Stomach smooth muscle (tissue), 2 donors: ENCODE measurements around the gene LAMA5.

Source experiments
- H3K27ac ChIP-seq: one replicate; pipeline ENCODE4 v1.7.0; 2013; ENCODE audit warnings: mild to moderate bottlenecking, low read length, inconsistent platforms
- H3K27me3 ChIP-seq, 2 donors: one replicate each; pipeline ENCODE4 v1.7.0; 2013; ENCODE audit warnings: low read length in 2 of 2; ENCODE audit not compliant: insufficient read depth in 2 of 2, control insufficient read depth in 1 of 2
- H3K36me3 ChIP-seq, 2 donors: one replicate each; pipeline ENCODE4 v1.7.0; 2013; ENCODE audit warnings: low read length in 2 of 2; ENCODE audit not compliant: control insufficient read depth in 2 of 2, insufficient read depth in 2 of 2
- H3K4me1 ChIP-seq: one replicate; pipeline ENCODE4 v1.7.0; 2013; ENCODE audit warnings: low read length; ENCODE audit not compliant: control insufficient read depth, insufficient read depth
- H3K4me3 ChIP-seq, 2 donors: one replicate each; pipeline ENCODE4 v1.7.0; 2013; ENCODE audit warnings: low read length in 2 of 2
- H3K9ac ChIP-seq, 2 donors: one replicate each; pipeline ENCODE4 v1.7.0; 2013; ENCODE audit warnings: low read length in 2 of 2, mild to moderate bottlenecking in 1 of 2
- H3K9me3 ChIP-seq, 2 donors: one replicate each; pipeline ENCODE4 v1.7.0; 2013; ENCODE audit warnings: low read length in 2 of 2; ENCODE audit not compliant: control insufficient read depth in 2 of 2
- donor health status: healthy.
- donor health status: Pancreatic carcinoma.

The LAMA5 gene

DNA sequence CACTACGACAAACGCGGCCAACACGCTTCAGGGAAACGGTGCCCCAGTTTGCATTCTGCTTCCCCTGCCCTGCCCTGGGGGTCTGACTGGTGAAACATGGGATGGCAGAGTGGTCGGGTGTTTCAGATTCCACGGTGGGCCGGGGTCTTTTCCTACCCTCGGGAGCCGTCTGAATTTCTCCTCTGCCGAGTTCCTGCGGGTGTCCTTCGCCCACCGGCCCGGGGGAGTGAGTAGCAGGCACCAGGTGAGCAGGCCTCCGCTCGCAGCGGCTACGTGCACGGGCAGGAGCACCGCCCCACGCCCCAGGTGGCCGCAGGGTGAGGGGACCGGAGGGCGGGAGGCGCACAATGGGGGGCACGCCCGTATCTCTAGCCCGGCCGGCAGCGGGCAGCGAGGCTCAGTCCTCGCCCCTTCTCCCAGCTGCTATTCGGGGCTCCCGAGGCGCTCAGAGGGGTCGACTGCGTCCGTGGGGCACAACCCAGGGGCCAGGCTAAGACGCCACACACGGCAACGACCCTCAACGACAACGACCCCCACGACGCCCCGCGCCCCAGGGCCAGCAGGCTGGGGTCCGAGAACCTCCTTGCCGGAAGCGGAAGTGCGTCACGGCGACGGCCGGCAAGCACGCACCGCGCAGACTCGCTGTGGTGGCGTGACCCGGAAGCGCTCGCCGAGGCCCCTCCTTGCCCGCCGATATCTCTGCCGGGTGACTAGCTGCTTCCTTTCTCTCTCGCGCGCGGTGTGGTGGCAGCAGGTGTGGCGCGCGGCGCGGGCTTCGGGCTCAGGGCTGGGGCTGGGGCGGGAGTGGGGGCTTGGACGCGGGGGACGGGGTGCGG lies 19.5 kb upstream of the LAMA5 start, which contains the start of gene RPS21:
Gene RPS21 (plus strand): TSS at position 721 of the 836 bp plus-strand sequence. CDS start 236 bp downstream, outside the sequence.
- Histone ChIP-seq H3K36me3 (peaks cover 10 to 25% of the 10 kb centered on the region in 2 donors), H3K4me3 (peak within 1 kb of the TSS; percentile 95), H3K4me1 (peaks cover 26% of the 10 kb centered on the region), H3K9me3 (no peaks in the 10 kb centered on the region), H3K9ac (peak within 1 kb of the TSS; percentile 93), H3K27me3 (no peaks in the 10 kb centered on the region), H3K27ac (peak within 1 kb of the TSS; percentile 85)

GRCh38 chr20:62382306-62383198 lies 15.4 kb upstream of the LAMA5 start:
- H3K4me3 ChIP-seq: no peak overlapping the region
- no peaks in the 10 kb centered on the region for H3K27me3 ChIP-seq
- H3K9ac ChIP-seq: no peak overlapping the region
- peaks cover 48% of the 10 kb centered on the region for H3K4me1 ChIP-seq
- no peak overlapping the region for H3K27ac ChIP-seq
- H3K9me3 ChIP-seq: no peaks in the 10 kb centered on the region
- no peaks in the 10 kb centered on the region for H3K36me3 ChIP-seq

DNA sequence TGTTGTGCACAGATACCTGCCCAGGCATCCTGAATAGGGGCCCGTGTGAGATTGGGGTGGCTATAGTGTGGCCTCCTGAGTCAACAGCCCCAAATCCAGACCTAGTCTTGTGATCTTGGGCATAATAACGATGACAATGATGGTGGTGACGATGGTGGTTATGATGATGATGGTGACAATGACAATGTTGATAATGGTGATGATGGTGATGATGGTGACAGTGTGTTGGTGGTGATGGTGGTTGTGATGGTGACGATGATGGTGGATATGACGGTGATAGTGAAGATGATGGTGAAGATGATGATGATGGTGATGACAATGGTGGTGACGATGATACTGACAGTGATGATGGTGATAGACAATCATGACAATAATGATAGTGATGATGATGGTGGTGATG lies 14.7 kb upstream of the LAMA5 start:
- Histone ChIP-seq H3K9ac (no peak overlapping the region), H3K4me1 (peaks cover 52% of the 10 kb centered on the region), H3K36me3 (no peaks in the 10 kb centered on the region), H3K9me3 (no peaks in the 10 kb centered on the region), H3K27ac (peak overlapping the region; percentile 53), H3K4me3 (no peak overlapping the region), H3K27me3 (no peaks in the 10 kb centered on the region)

DNA sequence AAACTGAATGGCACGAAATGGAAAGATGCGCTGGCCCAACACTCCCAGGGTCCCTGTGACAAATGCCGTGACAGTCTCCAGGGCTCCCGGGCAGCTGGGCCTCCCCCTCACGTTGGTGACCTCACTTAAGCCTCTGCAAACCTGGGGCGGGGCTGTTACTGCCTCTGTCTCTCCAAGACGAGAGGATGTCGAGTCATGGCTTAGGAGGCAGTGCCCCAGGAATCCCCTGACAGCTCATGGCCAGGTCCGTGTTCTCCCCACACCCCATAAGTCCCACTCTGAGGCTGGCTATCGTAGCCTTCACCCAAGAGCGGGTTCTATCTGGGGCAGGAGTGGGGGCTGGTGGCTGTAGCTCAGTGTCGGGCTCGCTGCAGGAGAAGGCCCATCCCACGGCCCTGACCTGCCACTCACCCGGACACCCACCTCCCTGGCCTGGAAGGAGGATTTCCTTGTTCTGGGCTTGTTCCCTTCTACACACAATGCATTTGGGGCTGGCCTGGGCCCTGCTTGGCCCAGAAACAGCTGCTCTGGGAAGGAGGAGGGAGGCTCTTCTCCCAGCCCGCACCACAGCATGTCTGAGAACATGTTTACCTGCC lies 14.2 kb upstream of the LAMA5 start:
- H3K36me3 ChIP-seq: no peaks in the 10 kb centered on the region
- H3K27ac ChIP-seq: peak overlapping the region; percentile 53
- no peaks in the 10 kb centered on the region for H3K9me3 ChIP-seq
- H3K4me3 ChIP-seq: no peak overlapping the region
- no peaks in the 10 kb centered on the region for H3K27me3 ChIP-seq
- H3K9ac ChIP-seq: no peak overlapping the region
- H3K4me1 ChIP-seq: peaks cover 56% of the 10 kb centered on the region

GRCh38 chr20:62378215-62378614 lies 11.1 kb upstream of the LAMA5 start:
- Histone ChIP-seq H3K9ac (no peak overlapping the region), H3K9me3 (no peaks in the 10 kb centered on the region), H3K4me3 (peak overlapping the region in 1 of 2 donors; percentile 29), H3K27ac (peak overlapping the region; percentile 95), H3K4me1 (peaks cover 76% of the 10 kb centered on the region), H3K27me3 (no peaks in the 10 kb centered on the region), H3K36me3 (no peaks in the 10 kb centered on the region)

DNA sequence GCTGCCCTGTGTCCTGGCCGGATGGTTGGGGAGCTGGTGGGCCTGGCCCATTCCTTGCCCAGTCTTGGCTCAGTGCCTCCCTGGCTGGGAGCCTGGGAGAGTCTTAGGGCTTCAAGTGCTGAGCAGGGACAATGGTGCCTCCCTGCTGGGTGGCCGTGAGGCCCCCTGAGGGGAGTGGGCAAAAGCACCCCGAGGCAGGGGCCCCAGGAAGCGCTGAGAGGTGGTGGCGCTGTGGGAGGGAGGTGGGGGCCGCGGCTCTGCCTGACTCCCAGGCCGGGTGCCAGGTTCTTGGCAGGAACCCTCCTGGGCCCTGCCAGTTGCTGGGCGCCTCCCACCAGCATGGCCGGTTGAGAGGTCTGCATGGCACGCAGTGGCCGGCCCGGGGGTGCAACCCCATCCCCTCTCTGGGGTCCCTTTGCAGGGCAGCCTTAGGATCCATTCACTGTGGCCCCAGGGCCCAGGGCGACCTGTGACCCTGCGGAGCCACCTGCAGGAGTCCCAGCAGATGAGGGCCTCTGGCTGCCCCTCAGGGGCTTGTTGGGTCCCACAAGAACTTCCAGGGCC lies 10.6 kb upstream of the LAMA5 start:
- Histone ChIP-seq H3K4me3 (peak overlapping the region in 1 of 2 donors; percentile 29), H3K27ac (peak overlapping the region; percentile 95), H3K9ac (peak overlapping the region; percentile 19 to 47), H3K4me1 (peaks cover 81% of the 10 kb centered on the region), H3K36me3 (no peaks in the 10 kb centered on the region), H3K9me3 (no peaks in the 10 kb centered on the region), H3K27me3 (no peaks in the 10 kb centered on the region)

GRCh38 chr20:62377064-62377461 lies 10.0 kb upstream of the LAMA5 start:
- Histone ChIP-seq H3K9ac (peak overlapping the region; percentile 19 to 47), H3K36me3 (no peaks in the 10 kb centered on the region), H3K4me1 (peaks cover 80% of the 10 kb centered on the region), H3K4me3 (peak overlapping the region in 1 of 2 donors; percentile 8), H3K27me3 (no peaks in the 10 kb centered on the region), H3K9me3 (no peaks in the 10 kb centered on the region), H3K27ac (peak overlapping the region; percentile 95)

DNA sequence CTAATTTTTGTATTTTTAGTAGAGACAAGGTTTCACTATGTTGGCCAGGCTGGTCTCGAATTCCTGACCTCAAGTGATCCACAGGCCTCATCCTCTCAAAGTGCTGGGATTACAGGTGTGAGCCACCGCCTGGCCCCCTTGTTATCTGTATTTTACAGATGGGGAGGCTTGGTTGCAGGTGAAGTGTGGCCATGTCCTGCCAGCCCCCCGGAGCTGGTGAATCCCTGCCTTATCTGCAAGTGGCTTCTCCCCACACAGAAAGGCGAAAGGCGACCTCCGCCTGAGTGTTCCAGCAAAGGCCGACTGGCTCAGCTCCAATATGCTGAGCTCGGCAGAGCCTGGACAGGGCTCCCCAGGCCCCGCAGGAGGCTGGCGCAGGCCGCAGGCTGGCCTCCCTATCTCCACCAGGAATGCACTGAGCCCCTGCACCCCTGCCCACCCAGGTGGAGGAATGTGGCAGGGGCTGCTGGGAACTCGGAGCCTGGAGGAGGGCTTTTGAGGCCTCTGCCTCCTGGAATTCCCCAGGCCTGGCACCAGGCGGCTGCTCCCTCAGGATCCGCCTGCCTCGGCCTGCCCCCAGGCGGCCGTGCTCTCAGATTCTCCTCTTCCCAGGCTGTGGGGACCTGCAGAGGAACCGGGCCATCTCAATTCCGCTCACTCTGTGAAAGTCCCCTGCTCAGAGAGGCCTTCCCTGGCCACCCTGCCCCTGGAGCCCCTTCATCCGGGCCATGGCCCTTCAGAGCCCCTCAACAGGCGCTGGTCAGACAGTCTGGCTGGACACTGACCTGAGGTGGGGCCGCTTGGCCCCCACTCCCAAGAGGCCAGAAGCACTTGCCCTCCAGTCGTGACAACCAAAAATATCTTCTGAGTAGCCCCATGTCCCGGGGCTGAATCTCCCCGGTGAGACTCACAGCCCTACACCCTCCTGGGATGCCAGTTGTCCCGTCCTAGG lies 9.3 kb upstream of the LAMA5 start:
- peak overlapping the region in 1 of 2 donors; percentile 8 for H3K4me3 ChIP-seq
- no peaks in the 10 kb centered on the region for H3K36me3 ChIP-seq
- no peaks in the 10 kb centered on the region for H3K27me3 ChIP-seq
- H3K9me3 ChIP-seq: no peaks in the 10 kb centered on the region
- H3K27ac ChIP-seq: peak overlapping the region; percentile 95
- H3K4me1 ChIP-seq: peaks cover 84% of the 10 kb centered on the region
- peak overlapping the region; percentile 19 to 47 for H3K9ac ChIP-seq

DNA sequence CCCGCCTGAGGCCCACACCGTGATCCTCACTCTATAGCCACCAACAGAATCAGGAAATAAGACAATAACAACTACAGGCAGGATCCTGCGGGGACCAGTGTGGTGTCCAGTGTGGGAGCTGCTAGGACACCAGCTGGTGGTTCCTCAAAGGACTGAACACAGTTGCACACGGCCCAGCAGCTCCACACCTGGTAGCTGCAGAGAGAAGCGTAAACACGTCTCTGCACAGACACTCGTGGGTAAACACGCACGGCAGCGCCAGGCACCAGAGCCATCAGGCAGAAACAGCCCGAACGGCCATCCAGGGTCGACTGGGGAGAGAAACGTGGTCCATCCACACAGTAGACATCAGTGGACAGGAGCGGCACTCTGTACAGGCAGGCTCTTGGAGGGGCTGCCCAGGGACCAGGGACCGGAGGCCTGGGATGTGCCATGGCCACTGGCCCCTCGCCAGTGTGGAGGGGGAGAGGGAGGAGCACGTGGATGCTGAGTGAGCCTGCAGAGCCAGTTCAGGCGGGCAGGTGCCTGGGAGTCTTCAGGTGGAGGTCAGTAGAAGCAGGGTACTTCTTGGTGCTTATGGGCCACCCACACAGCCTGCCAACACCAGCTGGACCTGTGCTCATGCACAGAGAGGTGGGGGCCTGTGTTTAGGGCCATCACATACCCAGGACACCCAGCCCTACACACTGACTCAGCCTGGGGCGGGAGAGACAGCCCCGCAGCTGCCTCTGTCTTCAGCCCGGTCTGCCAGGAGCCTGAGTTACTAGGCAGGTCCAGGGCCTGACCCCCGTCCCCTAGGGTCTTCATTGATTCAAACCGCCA lies 7.4 kb upstream of the LAMA5 start:
- Histone ChIP-seq H3K27ac (peak overlapping the region; percentile 95), H3K36me3 (no peaks in the 10 kb centered on the region), H3K4me1 (peaks cover 92% of the 10 kb centered on the region), H3K4me3 (peak overlapping the region in 1 of 2 donors; percentile 32), H3K27me3 (no peaks in the 10 kb centered on the region), H3K9me3 (no peaks in the 10 kb centered on the region), H3K9ac (peak overlapping the region in 1 of 2 donors; percentile 39)
